ENCODE results near the gene FOXF2.

Gene FOXF2

DNA sequence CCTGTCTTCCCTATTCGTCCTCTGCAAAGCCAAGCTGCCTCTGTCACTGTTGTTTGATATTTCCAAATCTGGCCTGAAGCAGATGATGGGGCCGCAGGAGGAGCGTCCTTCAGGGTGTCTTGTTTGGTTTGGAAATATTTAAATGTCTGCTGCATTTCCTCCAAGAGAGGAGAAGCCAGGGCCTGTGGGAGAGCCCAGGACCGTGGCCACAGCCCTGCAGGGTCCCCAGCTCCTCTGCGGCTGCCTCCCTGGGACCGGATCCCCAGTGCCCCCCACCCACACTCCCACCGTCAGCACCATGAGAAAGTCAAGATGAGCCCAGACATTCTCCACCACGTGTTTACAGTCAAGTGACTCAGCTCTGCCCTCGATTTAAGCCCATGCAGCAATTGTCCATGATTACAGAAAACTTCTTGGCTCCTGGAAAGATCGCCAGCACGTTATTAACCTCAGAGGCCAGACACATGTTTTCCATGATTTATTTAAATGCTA is 18.2 kb downstream of the FOXF2 start:
- DNase-seq (ENCODE audit: low read depth) = no peak

DNA sequence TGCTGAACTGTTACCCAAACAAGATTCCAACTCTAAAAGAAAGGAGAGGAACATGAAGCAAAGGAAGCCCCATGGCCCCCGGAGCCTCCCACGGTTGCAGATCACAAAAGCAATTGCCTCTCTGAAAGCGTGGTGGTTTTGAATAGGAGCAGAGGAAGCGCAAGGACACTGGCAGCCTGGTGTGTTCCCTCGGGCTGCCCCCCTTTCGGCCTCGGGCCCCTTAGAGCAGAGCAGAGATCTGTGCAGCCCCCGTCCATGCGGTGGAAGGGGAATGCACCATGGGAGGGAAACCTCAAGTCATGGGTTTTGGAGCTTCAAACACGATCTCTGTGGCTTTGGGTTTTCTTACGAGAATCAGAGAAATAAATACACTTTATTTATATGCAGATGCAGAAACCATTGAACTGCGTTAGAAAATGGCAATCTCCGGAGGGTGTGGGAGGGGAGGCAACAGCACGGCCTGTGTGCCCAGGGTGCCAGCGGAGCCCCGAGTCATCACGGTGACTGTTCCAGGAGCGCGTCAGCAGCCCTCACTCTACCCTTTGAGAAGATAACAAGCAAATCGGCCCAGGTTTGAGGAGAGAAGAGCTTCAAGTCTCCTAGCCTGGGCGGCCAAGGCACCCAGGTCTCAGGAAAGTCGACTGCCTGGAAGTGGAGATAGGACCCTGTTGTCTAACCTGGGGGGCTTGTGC is 20.5 kb downstream of the FOXF2 start:
- DNase-seq (ENCODE audit: low read depth) = no peak

DNA sequence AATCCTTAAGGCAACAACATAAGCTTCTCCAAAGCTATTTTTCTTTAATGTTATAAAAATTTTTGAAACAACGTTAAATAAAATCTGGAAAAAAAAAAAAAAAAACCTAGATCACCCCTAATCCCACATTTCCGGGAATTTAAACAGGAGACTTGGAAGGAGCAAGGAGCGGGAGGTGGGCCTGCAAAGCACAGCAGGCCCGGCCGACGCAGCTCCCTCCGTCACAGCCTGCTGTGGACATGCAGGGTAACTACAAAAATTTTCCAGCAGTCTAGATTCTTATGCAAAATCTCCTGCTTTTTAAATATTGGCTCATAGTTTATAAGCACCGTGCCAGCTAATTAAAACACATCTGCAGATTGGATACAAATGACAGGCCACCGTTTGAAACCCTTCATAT is 23.5 kb downstream of the FOXF2 start:
- no peak for DNase-seq (ENCODE audit: low read depth)

DNA sequence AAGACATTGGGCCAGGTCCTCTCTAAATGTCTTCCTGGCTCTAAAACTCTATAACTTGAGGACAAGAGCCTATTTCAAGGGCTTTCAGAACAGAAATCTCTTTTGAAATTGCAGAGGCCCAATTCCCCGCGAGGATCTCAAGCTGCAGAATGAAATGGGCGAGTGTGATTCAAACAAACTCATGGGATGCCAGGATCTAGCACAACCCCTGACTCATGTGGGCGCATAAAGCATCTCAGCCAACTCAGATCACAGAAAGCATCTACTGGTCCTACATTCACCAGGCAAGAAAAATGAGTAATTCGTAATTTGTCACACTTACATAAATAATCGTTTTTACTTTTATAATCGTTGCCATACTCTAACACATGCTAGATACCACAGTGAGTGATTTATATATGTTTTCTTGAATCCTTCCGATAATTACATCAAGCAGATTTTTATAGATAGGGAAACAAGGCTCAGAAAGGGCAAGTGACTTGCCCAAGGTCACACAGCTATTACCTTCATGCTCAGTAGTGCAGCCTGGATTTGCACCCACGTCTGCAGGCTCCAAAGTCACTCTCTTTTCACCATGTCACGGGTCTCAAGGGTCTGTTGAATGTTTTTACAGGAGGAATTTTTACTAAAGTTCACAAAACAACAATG is 26.2 kb downstream of the FOXF2 start:
- DNase-seq (ENCODE audit: low read depth) = no peak

DNA sequence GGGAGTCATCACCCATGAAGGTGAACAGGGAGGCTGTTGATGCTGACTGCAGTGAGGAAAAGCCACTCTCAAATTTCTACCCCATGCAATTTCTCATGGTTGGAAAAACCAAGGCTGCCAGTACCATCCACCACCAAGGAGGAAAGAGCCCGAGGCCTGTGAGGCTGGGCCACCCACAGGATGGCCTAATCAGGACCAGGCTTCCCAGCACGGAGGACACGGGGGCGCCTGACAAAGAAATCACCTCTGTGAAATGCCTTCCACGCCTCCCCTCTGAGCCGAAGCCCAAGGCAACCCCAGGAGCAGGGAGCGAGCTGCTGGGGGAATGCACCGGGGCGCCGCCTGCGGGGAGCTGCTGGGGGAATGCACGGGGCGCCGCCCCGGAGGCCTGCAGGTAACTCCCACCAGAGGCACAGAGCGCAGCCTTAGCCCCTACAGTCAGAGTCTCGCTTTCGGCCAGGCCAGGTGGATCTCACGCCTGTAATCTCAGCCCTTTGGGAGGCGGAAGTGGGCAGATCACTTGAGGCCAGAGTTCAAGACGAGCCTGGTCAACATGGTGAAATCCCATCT is 26.9 kb downstream of the FOXF2 start:
- DNase-seq (ENCODE audit: low read depth) = no peak

DNA sequence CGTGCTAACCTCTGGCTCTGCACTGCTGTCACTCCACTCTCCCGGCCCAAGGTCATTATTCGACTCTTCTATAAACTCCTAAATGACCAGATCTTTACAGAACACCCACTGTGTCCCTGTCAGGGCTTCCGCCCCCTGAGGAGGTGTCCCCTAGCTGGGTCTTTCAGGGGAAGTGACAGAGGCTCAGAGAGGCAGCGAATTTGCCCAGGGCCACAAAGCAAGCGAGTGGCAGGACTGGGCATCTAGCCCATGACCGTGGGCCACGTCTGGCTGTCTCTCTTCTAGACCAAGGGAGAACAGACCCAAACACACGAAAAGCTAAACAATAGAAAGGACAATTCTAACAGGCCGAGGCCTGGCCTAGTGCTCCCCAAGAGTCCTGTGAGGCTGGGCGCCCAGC is 27.4 kb downstream of the FOXF2 start:
- DNase-seq (ENCODE audit: low read depth) = no peak

DNA sequence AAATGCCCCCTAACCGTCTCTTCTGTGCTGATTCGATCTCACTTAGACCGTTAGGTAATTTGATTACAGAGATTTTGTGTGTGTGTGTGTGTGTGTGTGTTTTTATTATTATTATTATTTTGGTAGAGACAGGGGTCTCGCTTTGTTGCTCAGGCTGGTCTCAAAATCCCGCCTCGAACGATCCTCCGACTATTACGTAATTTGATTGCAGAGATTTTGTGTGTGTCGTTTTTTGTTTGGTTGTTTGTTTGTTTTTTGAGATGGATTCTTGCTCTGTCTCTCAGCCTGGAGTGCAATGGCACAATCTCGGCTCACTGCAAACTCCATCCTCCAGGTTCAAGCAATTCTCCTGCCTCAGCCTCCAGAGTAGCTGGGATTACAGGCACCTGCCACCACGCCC is 28.3 kb downstream of the FOXF2 start:
- no peak for DNase-seq (ENCODE audit: low read depth)

DNA sequence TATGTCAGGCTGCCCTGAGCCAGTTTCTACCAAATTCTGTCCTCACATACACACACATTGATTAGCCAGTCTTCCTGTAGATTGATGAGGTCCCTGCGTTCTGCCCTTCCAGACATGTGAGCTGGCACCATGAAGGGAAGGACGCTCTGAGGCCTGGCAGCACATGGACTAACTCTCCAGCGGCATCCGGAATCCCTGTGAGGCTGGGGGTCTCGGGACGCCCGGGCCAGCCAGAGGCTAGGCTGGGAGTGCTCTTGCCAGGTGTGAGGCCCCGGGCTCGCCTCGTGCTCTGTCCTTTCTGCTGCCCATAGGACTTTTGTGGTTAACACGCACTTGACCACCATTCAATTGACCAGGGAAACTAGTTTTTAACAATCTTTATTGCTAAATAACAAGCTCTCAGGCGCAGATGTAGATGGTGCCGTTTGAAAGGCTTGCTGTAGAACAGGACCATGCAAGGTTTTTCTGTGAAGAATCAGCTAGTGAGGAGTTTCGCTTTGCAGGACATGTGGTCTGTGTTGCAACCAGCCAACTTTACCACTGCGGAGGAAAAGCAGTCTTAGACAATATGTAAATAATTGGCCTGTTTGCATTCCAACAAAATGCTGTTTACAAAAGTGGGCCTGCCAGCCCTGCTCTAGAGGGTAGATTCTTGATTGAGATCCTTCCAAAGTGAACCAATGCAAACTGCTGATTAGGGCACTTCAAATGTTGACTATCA is 29.3 kb downstream of the FOXF2 start:
- no peak for DNase-seq (ENCODE audit: low read depth)

DNA sequence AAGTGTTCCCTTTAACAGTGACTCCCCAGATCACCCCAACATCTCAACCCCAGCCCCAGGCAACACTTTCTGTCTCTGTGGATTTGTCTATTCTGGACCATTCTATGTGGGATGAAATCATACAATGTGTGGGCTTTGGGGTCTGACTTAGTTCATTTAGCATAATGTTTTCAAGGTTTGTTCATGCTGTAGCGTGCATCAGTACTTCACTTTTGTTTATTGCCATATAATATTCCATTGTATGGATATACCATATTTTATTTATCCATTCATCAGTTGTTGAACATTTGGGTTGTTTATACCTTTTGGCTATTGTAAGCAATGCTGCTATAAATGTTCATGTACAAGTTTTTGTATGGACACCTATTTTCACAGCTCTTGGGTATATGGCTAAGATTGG is 31.0 kb downstream of the FOXF2 start:
- no peak for DNase-seq (ENCODE audit: low read depth)

DNA sequence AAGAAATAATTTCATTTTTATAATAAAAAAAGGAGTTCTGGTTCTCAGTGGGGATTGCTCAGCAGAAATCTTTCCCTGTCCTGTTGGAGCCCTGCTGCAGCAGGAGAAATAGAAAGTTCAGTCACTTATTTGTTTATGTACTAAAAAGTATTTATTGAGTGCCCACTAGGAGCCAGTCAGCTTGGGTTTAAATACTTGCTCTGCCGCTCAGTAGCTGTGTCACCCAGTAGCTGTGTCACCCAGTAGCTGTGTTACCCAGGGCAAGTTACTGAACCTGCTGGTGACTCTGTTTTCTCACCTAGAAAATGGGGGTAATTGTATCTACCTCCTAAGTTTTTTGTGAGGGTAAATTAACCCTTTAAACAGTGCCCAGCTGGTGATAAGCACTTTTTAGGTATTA is 32.9 kb downstream of the FOXF2 start:
- no peak for DNase-seq (ENCODE audit: low read depth)

DNA sequence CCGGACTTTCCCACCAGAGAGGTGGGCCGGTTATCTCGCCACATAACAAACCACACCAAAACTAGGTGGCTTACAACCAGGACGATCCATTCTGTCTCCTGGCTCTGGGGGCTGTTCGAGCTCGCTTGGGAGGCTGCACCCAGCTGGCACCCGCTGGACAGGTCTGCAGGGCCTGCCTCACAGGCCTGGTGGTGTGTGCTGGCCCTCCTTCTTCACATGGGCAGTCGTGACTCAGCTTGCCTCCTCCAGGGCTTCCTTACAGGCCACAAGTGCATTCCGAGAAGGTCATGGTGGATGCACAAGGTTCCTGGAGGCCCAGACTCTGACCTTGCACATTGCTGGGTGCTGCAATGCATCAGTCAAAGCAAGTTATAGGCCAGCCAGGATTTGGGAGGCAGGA is 34.2 kb downstream of the FOXF2 start:
- DNase-seq (ENCODE audit: low read depth) = no peak

DNA sequence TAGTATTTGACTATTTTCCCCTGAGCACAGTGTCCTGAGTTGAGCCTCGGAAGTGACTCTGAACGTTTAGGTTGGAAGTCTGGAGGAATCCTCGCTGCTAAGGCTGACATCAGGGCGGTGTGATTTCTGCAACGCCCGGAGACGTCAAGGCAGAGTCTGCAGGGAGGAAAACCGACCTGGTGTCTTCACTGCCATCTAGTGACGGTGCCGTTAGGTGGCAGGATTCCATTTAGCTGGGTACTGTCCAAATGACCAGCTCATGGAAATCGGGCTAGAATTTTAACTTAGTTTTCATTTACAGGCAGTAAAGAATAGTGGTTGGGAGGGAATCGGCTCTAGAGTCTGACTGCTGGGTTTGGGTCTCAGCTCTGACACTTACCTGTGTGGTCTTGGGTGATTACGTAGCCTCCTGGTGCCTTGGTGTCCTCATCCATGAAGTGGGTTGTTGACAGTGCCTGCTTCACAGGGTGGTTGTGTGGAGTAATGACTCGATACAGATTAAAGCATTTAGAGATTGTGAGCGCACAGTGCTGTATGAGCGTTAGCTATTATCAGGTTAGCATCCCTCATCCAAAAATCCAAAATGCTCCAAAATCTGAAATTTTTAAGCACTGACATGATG is 35.0 kb downstream of the FOXF2 start:
- no peak for DNase-seq (ENCODE audit: low read depth)

DNA sequence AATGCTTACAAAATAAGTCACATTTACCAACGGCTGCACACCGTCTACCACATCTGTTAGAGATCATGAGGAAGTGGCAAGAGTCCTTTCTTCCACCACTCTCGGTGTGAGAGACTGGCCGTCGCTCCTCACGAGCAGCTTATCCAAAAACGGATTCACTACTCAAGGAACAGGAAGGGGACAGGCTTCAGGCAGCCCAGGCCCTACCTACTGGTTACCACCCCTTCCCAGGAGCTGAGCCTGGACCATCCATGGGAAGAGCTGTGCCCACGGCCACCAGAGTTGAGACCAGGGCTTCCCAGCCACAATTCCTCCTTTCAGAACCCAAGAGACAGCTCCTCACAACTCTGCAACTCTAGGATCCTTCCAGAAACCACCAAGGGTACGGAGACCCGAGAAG is 37.0 kb downstream of the FOXF2 start:
- DNase-seq (ENCODE audit: low read depth) = no peak

DNA sequence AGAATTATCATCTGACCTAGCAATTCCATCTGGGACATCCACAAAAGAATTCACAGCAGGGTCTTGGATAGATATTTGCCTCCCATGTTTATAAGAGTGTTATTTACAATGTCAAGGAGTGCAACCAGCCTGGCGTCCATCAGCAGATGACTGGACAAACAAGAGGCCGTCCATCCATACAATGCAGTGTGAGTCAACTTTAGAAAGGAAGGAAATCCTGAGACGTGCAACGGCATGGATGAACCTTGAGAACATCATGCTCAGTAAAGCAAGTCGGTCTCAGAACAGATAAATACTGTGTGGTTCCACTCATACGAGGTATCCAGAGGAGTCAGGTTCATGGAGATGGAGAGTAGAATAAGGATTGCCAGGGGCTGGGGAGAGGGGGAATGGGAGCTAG is 46.4 kb downstream of the FOXF2 start:
- no peak for DNase-seq (ENCODE audit: low read depth)

DNA sequence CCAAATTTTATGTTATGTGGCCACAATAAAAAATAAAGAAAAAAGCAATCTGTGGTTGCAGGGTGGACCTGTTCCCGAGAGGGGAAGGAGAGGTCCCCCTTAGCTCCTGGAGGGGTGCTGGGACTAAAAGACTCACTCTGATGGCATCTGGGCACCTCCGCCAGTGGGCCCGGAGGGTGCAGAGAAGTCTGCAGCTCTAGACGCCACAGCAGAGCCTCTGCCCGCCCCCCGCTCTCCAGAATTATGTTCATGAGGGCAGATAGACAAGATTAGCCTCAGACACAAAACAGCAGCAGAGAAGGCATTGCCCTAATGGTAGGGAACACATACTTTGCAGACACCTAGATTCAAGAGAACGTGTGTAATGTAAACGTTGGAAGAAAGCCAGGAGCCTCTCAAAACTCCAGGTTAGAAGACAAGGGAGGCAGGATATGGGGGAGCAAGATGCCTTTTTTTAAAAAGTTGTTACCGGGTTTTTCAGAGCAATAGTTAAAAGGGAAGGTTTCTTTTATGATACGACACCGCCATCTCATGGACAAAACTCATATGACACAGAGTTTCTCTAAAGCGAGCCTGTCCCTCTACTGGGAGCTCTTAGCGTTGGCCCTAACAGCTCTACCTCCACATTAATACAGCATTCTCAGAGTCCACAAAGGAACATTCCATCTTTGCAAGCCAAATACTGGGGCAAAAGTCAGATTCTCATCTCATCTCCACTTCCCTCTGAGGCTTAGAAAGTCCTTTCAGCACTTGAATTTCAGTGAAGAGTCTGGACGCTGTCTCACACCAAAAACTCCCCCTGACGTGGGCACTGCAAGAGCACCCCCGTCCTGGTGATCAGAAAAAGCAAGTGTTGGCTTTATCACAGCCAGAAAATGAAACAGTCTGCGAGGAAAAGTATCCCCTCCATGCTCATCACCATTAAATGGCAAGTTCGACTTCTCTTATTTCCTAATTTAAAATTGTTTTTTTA is 47.2 kb downstream of the FOXF2 start:
- peak; percentile 39 for DNase-seq (ENCODE audit: low read depth)

DNA sequence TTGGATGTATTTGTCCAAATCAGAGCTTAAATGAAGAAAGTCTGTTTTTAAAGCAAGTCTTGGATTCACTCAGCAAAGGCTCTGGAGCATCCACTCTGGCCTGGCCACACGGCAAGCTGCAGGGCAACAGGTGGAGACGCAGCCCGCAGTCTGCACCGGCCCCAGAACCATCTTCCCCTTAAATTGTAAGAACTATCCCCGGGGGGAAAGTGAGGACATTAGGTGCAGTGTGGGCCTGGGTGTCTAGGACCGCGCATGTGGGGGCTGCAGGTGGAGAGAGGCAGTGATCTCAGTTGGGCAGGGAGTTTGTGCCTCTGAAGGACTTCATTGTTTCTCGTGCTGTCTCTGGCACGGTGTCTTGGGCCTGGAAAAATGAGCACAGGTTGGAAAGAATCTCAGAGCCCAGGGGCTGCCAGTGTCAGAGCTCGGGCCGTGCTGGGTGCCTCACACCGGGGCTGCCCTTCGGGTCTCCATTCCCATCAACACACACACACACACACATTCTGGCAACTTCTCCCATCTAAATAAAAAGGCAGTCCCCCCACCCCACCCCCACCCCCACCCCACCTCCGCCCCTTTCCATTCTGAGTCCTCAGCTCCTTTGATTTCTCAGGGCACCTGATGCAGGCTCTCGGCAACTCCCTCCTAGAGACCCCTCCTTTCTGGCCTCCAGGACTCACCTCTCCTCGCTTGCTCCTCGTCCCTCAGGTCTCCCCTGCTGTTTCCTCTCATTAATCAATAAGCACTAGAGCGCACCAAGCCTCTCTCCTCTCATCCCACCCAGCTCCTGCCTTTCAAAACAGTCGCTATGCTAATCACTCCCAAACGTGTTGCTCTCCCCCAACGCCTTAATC is 48.4 kb downstream of the FOXF2 start:
- DNase-seq (ENCODE audit: low read depth) = no peak

DNA sequence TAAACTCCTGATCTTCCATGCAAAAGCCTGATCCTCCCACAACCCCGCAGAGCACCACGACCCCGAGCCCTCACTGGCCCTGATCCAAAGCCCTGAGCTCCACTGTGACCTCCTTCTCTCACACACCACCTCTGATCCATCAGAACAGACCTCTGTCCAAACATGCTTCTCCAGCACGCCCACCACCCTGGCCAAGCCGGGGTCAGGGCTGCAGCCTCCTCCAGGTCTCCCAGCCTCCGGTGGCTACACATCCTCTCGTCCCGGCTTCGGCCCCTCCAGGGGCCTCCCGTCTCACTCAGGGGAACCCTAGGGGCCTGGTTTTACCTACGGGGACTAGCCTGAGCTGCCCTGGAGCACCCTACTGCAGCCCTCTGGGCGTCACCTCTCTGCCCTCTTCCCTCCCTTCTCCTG is 49.1 kb downstream of the FOXF2 start:
- DNase-seq (ENCODE audit: low read depth) = no peak

DNA sequence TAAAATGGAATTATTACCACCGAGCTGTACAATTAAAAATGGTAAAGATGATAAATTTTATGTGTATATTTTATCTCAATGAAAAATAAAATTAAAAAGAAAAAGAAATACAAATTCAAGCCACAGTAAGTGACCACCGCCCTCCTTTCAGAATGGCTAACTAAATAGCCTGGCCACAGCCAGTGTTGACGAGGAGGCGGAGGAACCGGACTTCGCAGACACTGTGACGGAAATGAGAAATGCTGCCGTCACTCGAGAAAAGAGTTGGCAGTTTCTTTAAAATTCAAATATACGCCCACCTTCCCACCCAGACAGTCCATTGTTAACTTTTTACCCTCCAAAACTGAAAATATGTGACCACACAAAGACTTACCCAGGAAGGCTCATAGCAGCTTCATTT is 50.0 kb downstream of the FOXF2 start:
- no peak for DNase-seq (ENCODE audit: low read depth)

DNA sequence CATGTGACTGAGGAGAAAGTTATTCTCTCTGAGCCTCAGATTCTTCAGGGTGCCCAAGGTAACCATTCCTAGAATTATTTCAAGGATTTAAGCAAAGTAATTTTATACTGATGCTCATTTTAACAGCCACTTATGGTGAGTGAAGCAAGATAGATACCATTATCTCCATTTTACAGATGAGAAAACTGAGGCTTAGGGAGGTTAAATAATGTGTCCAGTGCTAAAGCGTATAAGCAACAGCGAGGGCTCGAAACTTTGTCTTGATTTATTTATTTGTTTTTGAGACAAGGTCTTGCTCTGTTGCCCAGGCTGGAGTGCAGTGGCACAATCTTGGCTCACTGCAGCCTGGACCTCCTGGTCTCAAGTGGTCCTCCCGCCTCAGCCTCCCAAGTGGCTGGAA is 53.6 kb downstream of the FOXF2 start:
- DNase-seq (ENCODE audit: low read depth) = no peak
